GM23248 (cell line): ENCODE measurements around the gene TMEM143. TPM values are rescaled to one million over a fixed set of nuclear protein-coding genes. Genes with fewer than 3 reads are reported as not detected.

Experiments
- DNase-seq: peaks from one replicate; pipeline ENCODE4 v3.0.0-alpha.2; 2015
- H2AFZ ChIP-seq: fragments of 200-600 bp; sonication (generic); 2 replicates; pipeline ENCODE4 v1.6.1; 2016; ENCODE audit warnings: antibody characterized with exemption
- H3F3A ChIP-seq: fragments of 200-600 bp; sonication (generic); 2 replicates; pipeline ENCODE4 v1.6.1; 2016; ENCODE audit warnings: mild to moderate bottlenecking, antibody characterized with exemption, mixed run types; ENCODE audit not compliant: insufficient read depth
- H3K27ac ChIP-seq: fragments of 200-600 bp; sonication (generic); 2 replicates; pipeline ENCODE4 v1.5.1; 2016; ENCODE audit warnings: mild to moderate bottlenecking
- H3K27me3 ChIP-seq: fragments of 200-600 bp; sonication (generic); replicated peaks from 2 replicates; pipeline ENCODE4 v1.6.1; 2016; ENCODE audit warnings: mild to moderate bottlenecking; ENCODE audit not compliant: insufficient read depth
- H3K36me3 ChIP-seq: fragments of 200-600 bp; sonication (generic); 2 replicates; pipeline ENCODE4 v1.6.1; 2016; ENCODE audit warnings: low read depth, mild to moderate bottlenecking
- H3K4me1 ChIP-seq: fragments of 200-600 bp; sonication (generic); 2 replicates; pipeline ENCODE4 v1.6.1; 2016; ENCODE audit warnings: mild to moderate bottlenecking; ENCODE audit not compliant: insufficient read depth
- H3K4me2 ChIP-seq: fragments of 200-600 bp; sonication (generic); one replicate; pipeline ENCODE4 v1.6.1; 2016; ENCODE audit warnings: mild to moderate bottlenecking; ENCODE audit not compliant: unreplicated experiment
- H3K4me3 ChIP-seq: fragments of 200-600 bp; sonication (generic); 2 replicates; pipeline ENCODE4 v1.5.1; 2016; ENCODE audit warnings: mild to moderate bottlenecking
- H3K79me2 ChIP-seq: fragments of 200-600 bp; sonication (generic); 2 replicates; pipeline ENCODE4 v1.6.1; 2016; ENCODE audit warnings: mild to moderate bottlenecking; ENCODE audit not compliant: insufficient read depth
- H3K9ac ChIP-seq: fragments of 200-600 bp; sonication (generic); 2 replicates; pipeline ENCODE4 v1.6.1; 2016; ENCODE audit warnings: mild to moderate bottlenecking
- H3K9me2 ChIP-seq: fragments of 200-600 bp; sonication (generic); 2 replicates; pipeline ENCODE4 v1.6.1; 2016; ENCODE audit warnings: mixed run types, mild to moderate bottlenecking, moderate library complexity; ENCODE audit not compliant: insufficient read depth
- H3K9me3 ChIP-seq: fragments of 200-600 bp; sonication (generic); one replicate; pipeline ENCODE4 v1.6.1; 2017; ENCODE audit warnings: low read depth
- H4K20me1 ChIP-seq: fragments of 200-600 bp; sonication (generic); 2 replicates; pipeline ENCODE4 v1.6.0; 2016; ENCODE audit not compliant: insufficient read depth
- EZH2 ChIP-seq: fragments of 200-600 bp; sonication (generic); IDR thresholded peaks from 2 replicates; pipeline ENCODE4 v1.6.1; 2018; ENCODE audit warnings: antibody characterized with exemption, mild to moderate bottlenecking; ENCODE audit not compliant: insufficient read depth, poor library complexity, severe bottlenecking
- EZH2phosphoT487 ChIP-seq: fragments of 200-600 bp; sonication (generic); IDR thresholded peaks from 2 replicates; pipeline ENCODE4 v1.6.1; 2018; ENCODE audit warnings: antibody characterized with exemption, moderate library complexity, mild to moderate bottlenecking, low read depth; ENCODE audit not compliant: insufficient read depth
- WGBS, 2 experiments: methylation state at CpG; one replicate each; pipeline ENCODE4 v1.1.6; 2015 to 2017; ENCODE audit warnings: low lambda C conversion rate in 2 of 2, low coverage in 1 of 2; ENCODE audit errors: missing lambda C conversion rate in 2 of 2; 5-methylcytosine and 5-hydroxymethylcytosine counted together
- in situ Hi-C: fragments of 300-500 bp; cut with MboI; formaldehyde crosslinking; loops from 2 replicates; pipeline ENCODE4 v1.15.0; 2020
- polyA plus RNA-seq: library from polyadenylated mRNA; unstranded; fragments of >200 nt; fragmentation: Nextera tagmentation; extraction: Ambion mirVana; gene quantifications from 2 replicates; pipeline ENCODE4 v1.2.1, GENCODE V29; 2016
- total RNA-seq: library from RNA; depleted of rRNA; stranded (reverse); fragments of >200 nt; shearing (Covaris generic); gene quantifications from 2 replicates; pipeline ENCODE4 v1.2.3, GENCODE V29; 2014

The TMEM143 gene
- total and polyA plus RNA-seq, 2 experiments from 2014 or later, result 7.6 to 8.6 TPM

GRCh38 chr19:48364598-48365348 lies 1.0 kb upstream of the TMEM143 start:
- in situ Hi-C loops, result no loop called here
- Histone ChIP-seq H3K4me3 (peak overlapping the region; percentile 73), H3F3A (no peaks in the 10 kb centered on the region), H3K79me2 (no peaks in the 10 kb centered on the region), H2AFZ (peak overlapping the region; percentile 89), H3K4me2 (no peak overlapping the region), H4K20me1 (no peaks in the 10 kb centered on the region), H3K4me1 (no peaks in the 10 kb centered on the region), H3K9ac (no peak overlapping the region), H3K9me2 (no peaks in the 10 kb centered on the region), H3K27me3 (no peaks in the 10 kb centered on the region), H3K27ac (no peak overlapping the region), H3K9me3 (no peaks in the 10 kb centered on the region), H3K36me3 (no peaks in the 10 kb centered on the region)
- no peak for DNase-seq
- 57 to 58% methylated on average over 8 to 10 of the region's 10 CpGs for WGBS, 2 experiments
- TF ChIP-seq EZH2 (no peak), EZH2phosphoT487 (no peak)

GRCh38 chr19:48363500-48363809 lies 285 bp downstream of the TMEM143 start:
- no peaks in the 10 kb centered on the region for H3K4me1 ChIP-seq
- H3K4me3 ChIP-seq, result peak overlapping the region; percentile 73
- H2AFZ ChIP-seq, result peak overlapping the region; percentile 89
- H3K27me3 ChIP-seq, result no peaks in the 10 kb centered on the region
- TF ChIP-seq EZH2phosphoT487, result no peak
- TF ChIP-seq EZH2, result no peak
- H3K4me2 ChIP-seq, result peak overlapping the region; percentile 92
- no peak for DNase-seq
- in situ Hi-C loops, result no loop called here
- H4K20me1 ChIP-seq, result no peaks in the 10 kb centered on the region
- H3K9me3 ChIP-seq, result no peaks in the 10 kb centered on the region
- H3F3A ChIP-seq, result no peaks in the 10 kb centered on the region
- 0 to 5% methylated on average over 10 of the region's 10 CpGs for WGBS, 2 experiments
- peak overlapping the region; percentile 85 for H3K9ac ChIP-seq
- peak overlapping the region; percentile 50 for H3K27ac ChIP-seq
- H3K9me2 ChIP-seq, result no peaks in the 10 kb centered on the region
- no peaks in the 10 kb centered on the region for H3K79me2 ChIP-seq
- H3K36me3 ChIP-seq, result no peaks in the 10 kb centered on the region

- Histone ChIP-seq H3K4me3 (peak overlapping the region; percentile 73), H2AFZ (peak overlapping the region; percentile 89), H4K20me1 (no peaks in the 10 kb centered on the region), H3K9me3 (no peaks in the 10 kb centered on the region), H3K4me2 (peak overlapping the region; percentile 92), H3K36me3 (no peaks in the 10 kb centered on the region), H3F3A (no peaks in the 10 kb centered on the region), H3K9ac (peak overlapping the region; percentile 85), H3K4me1 (no peaks in the 10 kb centered on the region), H3K27me3 (no peaks in the 10 kb centered on the region), H3K79me2 (no peaks in the 10 kb centered on the region), H3K9me2 (no peaks in the 10 kb centered on the region), H3K27ac (peak overlapping the region; percentile 50)
- in situ Hi-C loops, result no loop called here
- 5 to 6% methylated on average over 16 to 18 of the region's 26 CpGs for WGBS, 2 experiments
- TF ChIP-seq EZH2phosphoT487 (no peak), EZH2 (no peak)
- DNase-seq, result peak; percentile 97
Measured at GRCh38 chr19:48362716-48363499, 832 bp downstream of the TMEM143 start.

GRCh38 chr19:48361912-48362311 lies 1.8 kb downstream of the TMEM143 start:
- in situ Hi-C loops, result no loop called here
- no peak for DNase-seq
- Histone ChIP-seq H3K36me3 (no peaks in the 10 kb centered on the region), H3K27ac (no peak overlapping the region), H3K27me3 (no peaks in the 10 kb centered on the region), H3K9me2 (no peaks in the 10 kb centered on the region), H3K9ac (no peak overlapping the region), H3K4me3 (no peak overlapping the region), H3K4me1 (no peaks in the 10 kb centered on the region), H2AFZ (no peak overlapping the region), H4K20me1 (no peaks in the 10 kb centered on the region), H3F3A (no peaks in the 10 kb centered on the region), H3K9me3 (no peaks in the 10 kb centered on the region), H3K4me2 (no peak overlapping the region), H3K79me2 (no peaks in the 10 kb centered on the region)
- 93 to 99% methylated on average over 3 of the region's 3 CpGs for WGBS, 2 experiments
- no peak for TF ChIP-seq EZH2
- no peak for TF ChIP-seq EZH2phosphoT487
